Measurements from ENCODE around the gene CELA3A.
"Not testable (repeated sequence)": the region's sequence is repeated elsewhere in the genome, so short reads cannot be mapped to it uniquely, and the experiment has no call there.

Gene CELA3A

GRCh38 chr1:21982122-21982521 lies 19.3 kb upstream of the CELA3A start:
- DNase-seq, result not testable (repeated sequence)

GRCh38 chr1:21983539-21983938 lies 17.9 kb upstream of the CELA3A start:
- DNase-seq, result not testable (repeated sequence)

GRCh38 chr1:21985893-21986292 lies 15.6 kb upstream of the CELA3A start:
- DNase-seq, result not testable (repeated sequence)

GRCh38 chr1:21986386-21986785 lies 15.1 kb upstream of the CELA3A start:
- not testable (repeated sequence) for DNase-seq

GRCh38 chr1:21989672-21990393 lies 11.6 kb upstream of the CELA3A start:
- not testable (repeated sequence) for DNase-seq

DNA sequence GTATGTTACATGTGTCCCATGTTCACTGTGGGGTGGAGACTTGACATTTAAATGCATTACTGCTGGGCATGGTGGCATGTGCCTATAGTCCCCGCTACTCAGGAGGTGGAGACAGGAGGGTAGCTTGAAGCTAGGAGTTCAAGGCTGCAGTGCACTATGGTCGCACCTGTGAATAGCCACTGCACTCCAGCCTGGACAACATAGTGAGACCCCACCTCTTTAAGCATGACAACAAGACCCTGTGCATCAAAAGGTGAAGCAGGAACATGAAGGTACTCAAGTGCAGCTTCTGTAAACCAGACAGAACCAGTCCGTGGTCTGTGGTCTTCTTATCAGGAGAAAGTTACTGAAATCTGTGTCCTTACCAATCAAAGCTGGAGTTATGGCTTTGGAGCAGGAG lies 9.3 kb upstream of the CELA3A start:
- DNase-seq, result not testable (repeated sequence)

DNA sequence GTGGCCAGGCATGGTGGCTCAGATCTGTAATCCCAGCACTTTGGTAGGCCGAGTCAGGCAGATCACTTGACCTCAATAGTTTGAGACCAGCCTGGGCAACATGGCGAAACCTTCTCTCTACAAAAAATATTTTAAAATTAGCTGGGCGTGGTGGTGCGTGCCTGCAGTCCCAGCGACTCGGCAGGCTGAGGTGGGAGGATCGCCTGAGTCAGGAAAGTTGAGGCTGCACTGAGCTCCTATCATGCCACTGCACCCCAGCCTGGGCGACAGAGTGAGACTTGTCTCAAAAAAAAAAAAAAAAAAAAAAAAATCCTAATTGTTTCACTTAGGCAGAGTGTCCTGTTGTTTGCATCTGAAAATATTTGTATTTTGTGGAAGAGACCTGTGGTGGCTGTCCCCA lies 6.7 kb upstream of the CELA3A start:
- not testable (repeated sequence) for DNase-seq

GRCh38 chr1:21996663-21996970 lies 4.8 kb upstream of the CELA3A start:
- DNase-seq, result not testable (repeated sequence)

DNA sequence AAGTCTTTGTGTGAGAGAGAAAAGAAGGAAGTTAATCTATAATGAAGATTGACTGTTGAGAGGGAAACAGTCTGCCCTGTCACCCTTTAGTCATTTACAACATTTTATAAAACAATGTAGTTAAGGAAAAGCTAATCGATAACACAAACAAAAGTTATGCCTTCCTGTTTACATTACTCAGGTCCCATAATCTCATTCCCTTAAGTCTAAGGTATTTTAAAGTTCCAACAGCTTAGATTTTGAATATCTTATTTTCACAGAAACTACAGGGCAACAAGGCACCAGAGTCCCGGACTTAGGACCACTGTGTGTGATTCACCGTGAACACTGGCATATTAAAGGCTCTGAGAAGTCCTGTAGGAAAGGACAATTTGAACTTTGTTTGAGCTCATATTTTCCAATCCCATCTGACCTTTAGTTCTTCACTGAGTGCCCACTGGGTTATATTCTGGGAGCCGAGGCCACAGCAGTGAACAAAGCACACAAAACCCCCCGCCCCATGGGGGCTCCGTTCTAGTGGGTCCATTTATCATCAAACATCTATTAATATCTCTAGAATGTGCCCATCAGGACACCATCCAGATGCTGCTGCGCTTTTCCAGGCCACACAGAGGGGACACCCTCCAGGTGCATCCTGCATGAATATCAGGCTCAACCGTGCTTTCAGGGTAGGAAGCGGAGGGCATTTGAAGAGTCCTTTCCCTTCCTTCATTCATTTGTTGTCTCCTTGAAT lies 3.4 kb upstream of the CELA3A start:
- not testable (repeated sequence) for DNase-seq

DNA sequence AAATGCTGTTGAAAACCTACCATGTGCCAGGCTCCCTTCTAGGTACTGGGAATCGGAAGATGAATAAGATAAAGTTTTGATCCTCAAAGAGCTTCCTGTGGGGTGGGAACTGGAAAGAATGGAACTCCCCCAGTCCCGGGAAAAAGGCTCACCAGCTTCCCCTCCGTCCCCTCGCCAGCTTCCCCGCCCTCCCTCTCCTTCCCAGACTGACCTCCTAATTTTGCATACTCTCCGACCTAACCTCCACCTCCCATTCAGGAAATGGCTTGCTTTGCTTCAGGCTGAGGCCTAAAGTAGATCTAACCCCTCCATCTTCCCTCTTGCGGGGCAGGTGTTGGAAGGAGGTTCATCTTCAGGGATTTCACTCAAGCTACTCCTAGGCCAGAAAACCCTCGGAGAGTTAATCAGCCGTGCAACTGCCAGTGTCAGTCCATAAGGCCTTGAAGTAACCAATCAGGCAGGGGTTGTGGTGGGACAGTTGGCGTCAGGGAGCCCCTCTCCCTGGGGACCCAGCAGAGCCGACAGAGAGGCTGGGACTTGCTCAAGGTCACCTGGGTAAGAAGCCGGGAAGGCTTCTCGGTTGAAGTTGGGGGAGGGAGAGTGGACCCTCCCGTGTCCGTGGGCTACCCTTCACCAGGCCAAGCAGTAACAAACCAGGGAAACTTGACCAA lies 2.7 kb upstream of the CELA3A start:
- DNase-seq, result peak; percentile 26

DNA sequence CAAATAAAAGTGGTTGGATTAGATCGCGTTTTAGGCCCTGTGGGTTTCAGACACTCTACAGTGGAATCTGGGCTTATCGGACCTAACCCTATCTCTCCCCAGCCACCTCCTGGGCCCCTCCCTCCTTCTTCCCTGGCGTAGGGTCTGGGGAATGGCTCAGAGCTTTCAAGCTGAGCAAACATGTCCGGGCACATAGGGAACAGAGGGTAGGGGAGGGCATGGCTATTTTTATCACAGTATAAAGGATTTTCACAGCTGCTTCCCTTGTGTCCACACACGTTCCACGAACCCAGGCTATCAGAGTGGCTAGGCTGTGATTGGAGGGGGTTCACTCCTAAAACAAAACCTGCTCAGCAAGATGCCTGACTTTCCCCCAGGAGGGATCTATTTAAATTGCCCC lies 1.8 kb upstream of the CELA3A start:
- peak; percentile 73 for DNase-seq

GRCh38 chr1:22002461-22002860 lies 1.0 kb downstream of the CELA3A start:
- DNase-seq, result not testable (repeated sequence)

GRCh38 chr1:22002875-22003274 lies 1.4 kb downstream of the CELA3A start:
- DNase-seq, result not testable (repeated sequence)

GRCh38 chr1:22003959-22004358 lies 2.5 kb downstream of the CELA3A start:
- DNase-seq, result not testable (repeated sequence)

- not testable (repeated sequence) for DNase-seq
Measured at GRCh38 chr1:22005261-22006149, 4.0 kb downstream of the CELA3A start.

DNA sequence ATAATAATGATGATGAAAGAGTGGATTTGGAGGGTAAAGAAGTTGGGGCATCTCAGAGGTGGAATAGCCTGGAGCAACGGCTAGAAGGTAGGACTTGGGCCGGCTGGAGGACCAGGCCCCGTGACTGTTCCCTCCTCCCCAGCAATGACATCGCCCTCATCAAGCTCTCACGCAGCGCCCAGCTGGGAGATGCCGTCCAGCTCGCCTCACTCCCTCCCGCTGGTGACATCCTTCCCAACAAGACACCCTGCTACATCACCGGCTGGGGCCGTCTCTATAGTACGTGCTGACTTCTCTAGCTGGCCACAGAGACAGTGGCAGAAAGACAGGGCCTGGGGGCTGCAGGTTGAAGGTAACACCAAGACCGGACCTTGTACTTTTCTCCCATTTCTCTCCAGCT lies 5.3 kb downstream of the CELA3A start:
- DNase-seq, result not testable (repeated sequence)

DNA sequence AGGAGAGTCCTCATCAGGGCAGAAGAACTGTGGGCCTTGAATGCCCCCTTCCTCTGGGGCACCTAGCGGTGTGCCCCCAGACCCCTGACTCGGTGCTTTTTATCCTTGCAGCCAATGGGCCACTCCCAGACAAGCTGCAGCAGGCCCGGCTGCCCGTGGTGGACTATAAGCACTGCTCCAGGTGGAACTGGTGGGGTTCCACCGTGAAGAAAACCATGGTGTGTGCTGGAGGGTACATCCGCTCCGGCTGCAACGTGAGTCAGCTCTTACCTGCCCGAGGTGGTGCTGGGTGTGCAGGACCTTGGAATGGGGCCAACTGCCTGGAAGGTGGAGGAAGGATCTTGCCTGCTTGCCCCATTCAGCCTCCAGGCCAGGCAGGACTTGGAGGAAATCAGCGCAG lies 5.8 kb downstream of the CELA3A start:
- DNase-seq, result not testable (repeated sequence)

- not testable (repeated sequence) for DNase-seq
Measured at GRCh38 chr1:22009566-22009965, 8.1 kb downstream of the CELA3A start.

DNA sequence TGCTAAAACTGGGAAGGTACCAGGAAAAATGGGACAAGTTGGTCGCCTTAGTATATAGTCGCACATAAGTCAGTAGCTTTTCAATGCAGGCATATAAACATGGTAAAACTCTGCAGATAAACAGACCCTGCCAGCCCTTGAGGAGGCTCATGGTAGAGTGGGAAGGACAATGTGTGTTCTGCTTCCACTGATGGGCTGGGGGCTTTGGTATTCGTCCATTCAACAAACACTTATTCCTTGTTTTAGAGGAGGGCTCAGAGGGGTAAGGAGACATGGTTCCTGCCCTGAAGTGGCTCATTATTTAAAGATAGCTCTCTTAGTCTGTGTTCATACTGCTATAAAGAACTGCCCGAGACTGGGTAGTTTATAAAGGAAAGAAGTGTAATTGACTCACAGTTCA lies 11.3 kb downstream of the CELA3A start:
- DNase-seq, result not testable (repeated sequence)

GRCh38 chr1:22014575-22015206 lies 13.2 kb downstream of the CELA3A start:
- not testable (repeated sequence) for DNase-seq

DNA sequence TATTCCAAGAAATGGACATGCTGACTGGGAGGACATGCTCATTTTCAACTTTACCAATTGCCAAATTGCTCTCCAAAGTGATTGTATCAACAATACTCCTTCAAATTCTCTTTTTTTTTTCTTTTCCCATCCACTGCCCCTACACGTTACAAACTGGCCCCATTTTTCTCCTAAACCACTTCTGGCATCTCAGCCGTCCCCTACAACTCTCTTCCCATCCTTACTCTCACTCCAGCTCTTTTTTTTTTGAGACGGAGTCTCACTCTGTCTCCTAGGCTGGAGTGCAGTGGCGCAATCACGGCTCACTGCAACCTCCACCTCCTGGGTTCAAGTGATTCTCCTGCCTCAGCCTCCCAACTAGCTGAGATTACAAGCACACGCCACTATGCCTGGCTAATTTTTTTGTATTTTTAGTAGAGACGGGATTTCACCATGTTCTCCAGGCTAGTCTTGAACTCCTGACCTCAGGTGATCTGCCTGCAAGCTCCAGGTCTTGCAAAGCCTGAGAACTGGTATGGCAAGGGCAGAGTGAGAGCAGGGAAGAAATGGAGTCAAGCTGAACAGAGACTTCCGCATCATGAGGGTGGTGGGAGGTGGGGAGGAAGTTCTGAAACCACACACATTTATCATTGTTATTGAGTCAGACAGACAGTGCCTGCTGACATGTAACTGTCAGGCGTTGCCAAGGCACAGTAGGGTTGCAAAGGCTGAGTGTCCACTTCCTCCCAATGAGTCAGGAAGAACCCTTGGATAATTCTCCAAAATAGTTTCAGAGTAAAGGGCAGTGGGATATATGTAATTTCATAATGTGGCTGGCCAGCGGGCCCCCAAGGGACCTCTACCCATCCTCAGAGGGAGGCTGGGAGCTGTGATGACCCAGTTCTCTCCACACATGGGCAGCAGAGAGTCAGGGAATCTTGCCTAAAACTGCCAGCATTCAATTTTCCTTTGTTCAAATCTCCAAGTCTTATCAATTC lies 17.4 kb downstream of the CELA3A start:
- no peak for DNase-seq

Measured in NCI-H2171 treated with DMSO at 0.1 percent for 48 hours (cell line).